HG03342 (cell line): Measurements from ENCODE around the gene CCM2.
"Not testable (repeated sequence)": the region's sequence is repeated elsewhere in the genome, so short reads cannot be mapped to it uniquely, and the experiment has no call there.

Source experiments
- ATAC-seq: cut with Tn5 transposase; IDR thresholded peaks from one replicate; pipeline ENCODE4 v1.9.1; 2021; ENCODE audit warnings: mild to moderate bottlenecking, moderate library complexity; ENCODE audit not compliant: unreplicated experiment

The CCM2 gene

GRCh38 chr7:45092931-45093235, 92.9 kb downstream of the CCM2 start:
- ATAC-seq, result no peak

GRCh38 chr7:45098983-45099839, 99.2 kb downstream of the CCM2 start:
- ATAC-seq, result no peak

- no peak for ATAC-seq
These were observed 100.1 kb downstream of the CCM2 start for GRCh38 chr7:45099891-45100760.

GRCh38 chr7:45100761-45101480, 100.9 kb downstream of the CCM2 start:
- no peak for ATAC-seq

GRCh38 chr7:45101748-45102147, 101.7 kb downstream of the CCM2 start:
- no peak for ATAC-seq

GRCh38 chr7:45102785-45103712, 103.0 kb downstream of the CCM2 start:
- no peak for ATAC-seq

- no peak for ATAC-seq
These were observed 104.2 kb downstream of the CCM2 start for GRCh38 chr7:45103958-45104843.

- ATAC-seq, result no peak
These were observed 105.0 kb downstream of the CCM2 start for GRCh38 chr7:45104844-45105587.

- no peak for ATAC-seq
These were observed 105.7 kb downstream of the CCM2 start for GRCh38 chr7:45105588-45106188.

GRCh38 chr7:45106820-45107219, 106.8 kb downstream of the CCM2 start:
- no peak for ATAC-seq

- no peak for ATAC-seq
These were observed 107.4 kb downstream of the CCM2 start for GRCh38 chr7:45107356-45107755.

- ATAC-seq, result no peak
These were observed 108.9 kb downstream of the CCM2 start for GRCh38 chr7:45108863-45109262.

GRCh38 chr7:45111298-45112223, 111.6 kb downstream of the CCM2 start, which contains the start of gene TBRG4:
Gene TBRG4 (minus strand): TSS chr7:45111697. CDS start chr7:45109237, 2,460 bp downstream.
- ATAC-seq, result peak; percentile 94

GRCh38 chr7:45112648-45113047, 112.6 kb downstream of the CCM2 start:
- ATAC-seq, result no peak

- ATAC-seq, result not testable (repeated sequence)
These were observed 114.3 kb downstream of the CCM2 start for GRCh38 chr7:45114257-45114656.

- no peak for ATAC-seq
These were observed 114.9 kb downstream of the CCM2 start for GRCh38 chr7:45114926-45115325.

GRCh38 chr7:45116048-45116447, 116.0 kb downstream of the CCM2 start:
- no peak for ATAC-seq
